ENCODE measurements around the gene EPS8. TPM values are rescaled to one million over a fixed set of nuclear protein-coding genes. Genes with fewer than 3 reads are reported as not detected.

The EPS8 gene
- total RNA-seq, 2 experiments from 2014 or later: 0.61 to 0.92 TPM

- BruUV-seq (replicated peaks): no TSS peak
- Histone ChIP-seq H2AFZ (ENCODE audit: low read length) (no peak overlapping the region), H3K4me3 (ENCODE audit: low read depth, low read length, poor library complexity, severe bottlenecking) (no peak overlapping the region), H4K20me1 (ENCODE audit: insufficient read depth, low read length) (no peaks in the 10 kb centered on the region), H3K9me3 (ENCODE audit: low read length) (no peaks in the 10 kb centered on the region), H3K4me1 (ENCODE audit: insufficient read depth, low read length, poor library complexity, severe bottlenecking) (no peaks in the 10 kb centered on the region), H3K9me2 (ENCODE audit: insufficient read depth, low read length) (no peaks in the 10 kb centered on the region), H3K79me2 (ENCODE audit: insufficient read depth, low read depth, low read length) (no peaks in the 10 kb centered on the region), H3K27ac (ENCODE audit: low read depth, low read length, poor library complexity, severe bottlenecking) (no peak overlapping the region), H3K4me2 (ENCODE audit: low read length) (no peak overlapping the region), H3K36me3 (ENCODE audit: insufficient read depth, low read length) (no peaks in the 10 kb centered on the region)
- intact Hi-C loops (cut with micrococcal nuclease; ENCODE audit: unreplicated experiment): no loop called here
- CTCF ChIA-PET (ENCODE audit: unreplicated experiment): no interaction called here
- POLR2A ChIA-PET: no interaction called here
- no peak for DNase-seq (ENCODE audit: low spot score)
- TF ChIP-seq CTCF (conservative IDR thresholded peaks at IDR 0.05; ENCODE audit: low read length) (no peak), EZH2phosphoT487 (IDR thresholded peaks at IDR 0.05; ENCODE audit: borderline replicate concordance, low read depth, low read length) (no peak)
Observed at GRCh38 chr12:15688202-15688736, 100.9 kb downstream of the EPS8 start.

GRCh38 chr12:15687583-15687982, 101.6 kb downstream of the EPS8 start:
- no TSS peak for BruUV-seq (replicated peaks)
- POLR2A ChIA-PET: interaction anchor here (0.6 kb wide), 1 partner anchor 52 kb away, joined by 3 read pairs; no protein-coding TSS in a partner anchor
- CTCF ChIA-PET (ENCODE audit: unreplicated experiment): no interaction called here

More at GRCh38 chr12:15687583-15687982, 101.6 kb downstream of the EPS8 start:
- H3K4me1 ChIP-seq (ENCODE audit: insufficient read depth, low read length, poor library complexity, severe bottlenecking): no peaks in the 10 kb centered on the region
- H3K4me3 ChIP-seq (ENCODE audit: low read depth, low read length, poor library complexity, severe bottlenecking): no peak overlapping the region
- H4K20me1 ChIP-seq (ENCODE audit: insufficient read depth, low read length): no peaks in the 10 kb centered on the region
- DNase-seq (ENCODE audit: low spot score): no peak
- H3K27ac ChIP-seq (ENCODE audit: low read depth, low read length, poor library complexity, severe bottlenecking): no peak overlapping the region
- no peaks in the 10 kb centered on the region for H3K9me3 ChIP-seq (ENCODE audit: low read length)
- no peaks in the 10 kb centered on the region for H3K79me2 ChIP-seq (ENCODE audit: insufficient read depth, low read depth, low read length)
- no peaks in the 10 kb centered on the region for H3K36me3 ChIP-seq (ENCODE audit: insufficient read depth, low read length)
- intact Hi-C loops (cut with micrococcal nuclease; ENCODE audit: unreplicated experiment): no loop called here
- TF ChIP-seq CTCF (conservative IDR thresholded peaks at IDR 0.05; ENCODE audit: low read length) (no peak), EZH2phosphoT487 (IDR thresholded peaks at IDR 0.05; ENCODE audit: borderline replicate concordance, low read depth, low read length) (no peak)
- H3K9me2 ChIP-seq (ENCODE audit: insufficient read depth, low read length): no peaks in the 10 kb centered on the region
- no peak overlapping the region for H2AFZ ChIP-seq (ENCODE audit: low read length)
- H3K4me2 ChIP-seq (ENCODE audit: low read length): no peak overlapping the region

Data from OCI-LY7 (cell line).